ENCODE data around the gene MCL1.
"Not testable (repeated sequence)": the region's sequence is repeated elsewhere in the genome, so short reads cannot be mapped to it uniquely, and the experiment has no call there.

Gene MCL1

DNA sequence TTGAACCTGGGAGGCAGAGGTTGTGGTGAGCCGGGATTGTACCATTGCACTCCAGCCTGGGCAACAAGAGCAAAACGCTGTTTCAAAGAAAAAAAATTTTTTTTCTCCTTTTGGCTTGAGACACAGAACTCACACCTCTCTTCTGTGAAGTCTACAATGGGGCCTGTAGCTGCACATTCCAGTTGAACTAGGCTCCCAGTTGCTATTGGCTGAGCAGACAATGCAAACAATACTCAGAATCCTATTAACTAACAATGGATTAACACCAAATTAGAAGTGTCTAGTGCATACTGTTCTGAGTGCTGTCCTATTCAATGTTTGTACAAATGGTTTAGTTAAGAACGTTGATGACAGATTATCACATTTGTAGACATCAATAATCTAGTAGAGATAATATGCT is 17.6 kb upstream of the MCL1 start:
- no peak overlapping the region for H3K27ac ChIP-seq
- TF ChIP-seq ZFX (IDR thresholded peaks at IDR 0.05), result no peak

DNA sequence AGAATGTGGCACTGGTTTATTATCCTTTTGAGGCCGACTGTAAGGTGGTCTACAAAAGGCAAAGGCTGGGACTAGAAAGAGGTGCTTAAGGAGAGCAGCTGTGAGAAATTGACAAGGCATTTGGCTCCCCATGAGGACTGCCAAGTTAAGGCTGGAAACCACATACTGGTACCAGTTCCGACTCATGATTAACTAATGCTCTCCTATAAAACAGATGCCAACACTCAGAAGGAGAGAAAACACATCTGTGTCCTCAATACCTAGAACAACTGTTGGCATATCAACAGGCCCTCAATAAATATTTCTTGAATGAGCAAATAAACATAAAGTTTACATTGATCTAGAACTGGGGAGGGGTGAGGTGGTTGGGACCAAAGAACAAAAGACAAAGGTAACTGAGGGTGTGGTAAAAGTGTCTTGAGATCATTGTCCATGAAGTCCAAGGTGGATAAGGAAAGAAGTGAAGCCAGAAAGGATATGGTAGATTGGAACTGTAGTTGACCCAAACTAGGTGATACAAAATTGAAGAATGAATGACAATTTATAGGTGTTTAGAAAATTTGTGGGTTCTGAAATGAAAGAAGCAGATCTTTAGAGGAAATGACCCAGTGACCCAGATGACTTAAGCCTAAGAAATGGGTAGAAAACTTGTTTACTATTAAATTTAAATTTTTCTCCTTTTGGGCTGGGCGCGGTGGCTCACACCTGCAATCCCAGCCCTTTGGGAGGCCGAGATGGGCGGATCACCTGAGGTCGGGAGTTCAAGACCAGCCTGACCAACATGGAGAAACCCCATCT is 16.9 kb upstream of the MCL1 start:
- TF ChIP-seq ZFX (IDR thresholded peaks at IDR 0.05), result no peak
- H3K27ac ChIP-seq, result no peak overlapping the region

DNA sequence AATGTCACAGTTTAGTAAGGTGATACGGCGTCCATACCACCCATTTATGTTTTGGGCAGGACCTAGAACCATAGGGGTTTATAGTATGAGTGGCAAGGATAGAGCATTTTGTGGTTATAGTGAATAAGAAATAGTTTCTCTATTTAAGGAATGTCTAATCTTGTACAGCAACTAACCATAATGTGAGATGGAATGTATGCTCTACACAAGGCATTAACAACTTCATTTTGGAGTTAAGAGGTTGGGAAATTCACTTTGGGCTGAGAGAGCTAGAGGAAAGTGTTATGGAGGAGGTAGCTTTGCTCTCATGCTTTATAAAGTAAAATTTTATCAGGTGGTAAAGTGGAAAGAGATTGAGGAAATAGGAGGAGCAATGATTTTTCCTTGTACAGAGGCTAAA is 3.0 kb upstream of the MCL1 start:
- no peak for TF ChIP-seq ZFX (IDR thresholded peaks at IDR 0.05)
- TF ChIP-seq, protein P1, sequence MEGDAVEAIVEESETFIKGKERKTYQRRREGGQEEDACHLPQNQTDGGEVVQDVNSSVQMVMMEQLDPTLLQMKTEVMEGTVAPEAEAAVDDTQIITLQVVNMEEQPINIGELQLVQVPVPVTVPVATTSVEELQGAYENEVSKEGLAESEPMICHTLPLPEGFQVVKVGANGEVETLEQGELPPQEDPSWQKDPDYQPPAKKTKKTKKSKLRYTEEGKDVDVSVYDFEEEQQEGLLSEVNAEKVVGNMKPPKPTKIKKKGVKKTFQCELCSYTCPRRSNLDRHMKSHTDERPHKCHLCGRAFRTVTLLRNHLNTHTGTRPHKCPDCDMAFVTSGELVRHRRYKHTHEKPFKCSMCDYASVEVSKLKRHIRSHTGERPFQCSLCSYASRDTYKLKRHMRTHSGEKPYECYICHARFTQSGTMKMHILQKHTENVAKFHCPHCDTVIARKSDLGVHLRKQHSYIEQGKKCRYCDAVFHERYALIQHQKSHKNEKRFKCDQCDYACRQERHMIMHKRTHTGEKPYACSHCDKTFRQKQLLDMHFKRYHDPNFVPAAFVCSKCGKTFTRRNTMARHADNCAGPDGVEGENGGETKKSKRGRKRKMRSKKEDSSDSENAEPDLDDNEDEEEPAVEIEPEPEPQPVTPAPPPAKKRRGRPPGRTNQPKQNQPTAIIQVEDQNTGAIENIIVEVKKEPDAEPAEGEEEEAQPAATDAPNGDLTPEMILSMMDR (conservative IDR thresholded peaks at IDR 0.05), result no peak
- no peak overlapping the region for H3K27ac ChIP-seq

DNA sequence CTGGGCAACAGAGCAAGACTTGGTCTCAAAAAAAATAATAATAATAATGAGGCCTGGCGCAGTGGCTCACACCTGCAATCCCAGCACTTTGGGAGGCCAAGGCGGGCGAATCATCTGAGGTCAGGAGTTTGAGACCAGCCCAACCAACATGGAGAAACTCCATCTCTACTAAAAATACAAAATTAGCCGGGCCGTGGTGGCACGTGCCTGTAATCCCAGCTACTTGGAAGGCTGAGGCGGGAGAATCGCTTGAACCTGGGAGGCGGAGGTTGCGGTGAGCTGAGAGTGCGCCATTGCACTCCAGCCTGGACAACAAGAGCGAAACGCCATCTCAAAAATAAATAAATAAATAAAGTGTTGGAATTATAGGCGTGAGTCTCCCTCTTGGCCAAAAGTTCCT is 2.6 kb upstream of the MCL1 start:
- not testable (repeated sequence) for H3K27ac ChIP-seq

DNA sequence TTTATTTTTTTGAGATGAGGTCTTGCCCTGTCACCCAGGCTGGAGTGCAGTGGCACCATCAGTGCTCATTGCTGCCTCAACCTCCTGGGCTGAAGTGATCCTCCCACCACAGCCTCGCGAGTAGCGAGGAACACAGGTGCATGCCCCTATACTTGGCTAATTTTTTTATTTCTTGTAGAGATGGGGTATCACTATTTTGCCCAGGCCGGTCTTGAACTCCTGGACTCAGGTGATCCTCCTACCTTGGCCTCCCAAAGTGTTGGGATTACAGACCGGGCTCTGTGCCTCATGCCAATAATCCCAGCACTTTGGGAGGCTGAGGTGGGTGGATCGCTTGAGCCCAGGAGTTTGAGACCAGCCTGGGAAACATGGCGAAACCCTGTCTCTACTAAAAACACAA is 2.0 kb upstream of the MCL1 start:
- H3K27ac ChIP-seq, result not testable (repeated sequence)

DNA sequence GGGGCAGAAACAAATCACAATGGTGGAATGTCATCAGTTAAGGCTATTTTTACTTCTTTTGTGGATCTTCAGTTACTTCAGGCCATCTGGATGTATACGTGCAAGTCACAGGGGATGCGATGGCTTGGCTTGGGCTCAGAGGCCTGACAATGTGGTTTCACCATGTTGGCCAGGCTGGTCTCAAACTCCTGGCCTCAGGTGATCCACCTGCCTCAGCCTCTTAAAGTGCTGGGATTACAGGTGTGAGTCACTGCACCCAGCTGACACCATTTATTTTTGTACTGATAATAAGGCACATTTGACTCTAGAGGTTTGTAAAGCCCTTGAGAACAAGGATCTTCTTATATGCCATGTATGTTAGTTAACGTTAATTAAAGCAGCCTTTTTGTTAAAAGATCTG is 1.6 kb upstream of the MCL1 start:
- not testable (repeated sequence) for H3K27ac ChIP-seq

DNA sequence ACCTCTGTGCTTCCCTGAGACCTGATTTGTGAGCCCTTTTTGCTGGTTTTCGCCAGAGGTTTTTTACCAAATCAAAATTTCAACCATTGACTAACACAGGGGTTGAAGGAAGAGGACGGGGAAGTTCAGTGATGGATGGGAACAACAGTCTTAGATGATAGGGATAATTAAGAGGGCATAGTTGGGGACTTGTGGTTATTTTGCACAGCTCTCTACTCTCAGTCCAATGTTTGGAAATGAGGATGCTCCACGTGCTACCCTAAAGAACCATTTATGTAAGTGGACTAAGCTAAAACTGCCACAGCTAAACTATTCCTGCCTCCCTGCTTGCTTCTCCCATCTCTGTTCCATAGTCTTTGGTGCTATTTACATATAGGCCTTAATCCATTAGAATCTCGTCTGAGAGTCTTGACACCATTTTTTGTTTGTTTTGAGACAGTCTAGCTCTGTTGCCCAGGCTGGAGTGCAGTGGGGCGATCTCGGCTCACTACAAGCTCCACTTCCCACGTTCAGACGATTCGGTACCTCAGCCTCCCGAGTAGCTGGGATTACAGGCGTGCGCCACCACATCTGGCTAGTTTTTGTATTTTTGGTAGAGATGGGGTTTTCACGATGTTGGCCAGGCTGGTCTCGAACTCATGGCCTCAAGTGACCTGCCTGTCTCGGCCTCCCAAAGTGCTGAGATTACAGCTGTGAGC is 684 bp upstream of the MCL1 start:
- H3K27ac ChIP-seq, result peak overlapping the region; percentile 98
- TF ChIP-seq, protein P1 (conservative IDR thresholded peaks at IDR 0.05), result no peak
- no peak for TF ChIP-seq ZFX (IDR thresholded peaks at IDR 0.05)

DNA sequence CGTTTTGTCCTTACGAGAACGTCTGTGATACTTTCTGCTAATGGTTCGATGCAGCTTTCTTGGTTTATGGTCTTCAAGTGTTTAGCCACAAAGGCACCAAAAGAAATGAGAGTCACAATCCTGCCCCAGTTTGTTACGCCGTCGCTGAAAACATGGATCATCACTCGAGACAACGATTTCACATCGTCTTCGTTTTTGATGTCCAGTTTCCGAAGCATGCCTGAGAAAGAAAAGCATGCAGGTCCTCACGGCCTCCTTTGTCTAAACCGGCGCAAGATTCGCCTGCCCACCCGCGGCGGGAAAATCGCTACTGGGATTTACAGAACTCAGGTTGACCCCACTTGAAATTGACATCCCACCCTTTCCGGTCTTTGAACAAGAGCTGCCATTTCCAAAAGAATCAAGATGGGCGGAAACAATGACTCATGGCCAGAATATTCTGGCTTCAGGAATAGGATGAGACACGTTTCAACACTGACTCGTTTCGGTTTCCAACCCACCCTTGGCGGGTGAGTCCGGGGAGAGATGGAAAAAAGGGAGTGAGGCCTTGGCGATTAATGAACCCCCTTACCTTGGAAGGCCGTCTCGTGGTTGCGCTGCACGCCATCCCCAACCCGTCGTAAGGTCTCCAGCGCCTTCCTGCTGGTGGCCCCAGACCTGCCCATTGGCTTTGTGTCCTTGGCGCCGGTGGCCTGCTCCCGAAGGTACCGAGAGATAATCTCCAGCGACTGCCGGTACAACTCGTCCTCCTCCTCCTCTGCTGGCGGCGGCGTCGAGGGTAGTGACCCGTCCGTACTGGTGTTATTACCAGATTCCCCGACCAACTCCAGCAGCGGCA is 919 bp downstream of the MCL1 start:
- H3K27ac ChIP-seq, result peak overlapping the region; percentile 98
- no peak for TF ChIP-seq ZFX (IDR thresholded peaks at IDR 0.05)
- TF ChIP-seq, protein P1 (conservative IDR thresholded peaks at IDR 0.05), result no peak

DNA sequence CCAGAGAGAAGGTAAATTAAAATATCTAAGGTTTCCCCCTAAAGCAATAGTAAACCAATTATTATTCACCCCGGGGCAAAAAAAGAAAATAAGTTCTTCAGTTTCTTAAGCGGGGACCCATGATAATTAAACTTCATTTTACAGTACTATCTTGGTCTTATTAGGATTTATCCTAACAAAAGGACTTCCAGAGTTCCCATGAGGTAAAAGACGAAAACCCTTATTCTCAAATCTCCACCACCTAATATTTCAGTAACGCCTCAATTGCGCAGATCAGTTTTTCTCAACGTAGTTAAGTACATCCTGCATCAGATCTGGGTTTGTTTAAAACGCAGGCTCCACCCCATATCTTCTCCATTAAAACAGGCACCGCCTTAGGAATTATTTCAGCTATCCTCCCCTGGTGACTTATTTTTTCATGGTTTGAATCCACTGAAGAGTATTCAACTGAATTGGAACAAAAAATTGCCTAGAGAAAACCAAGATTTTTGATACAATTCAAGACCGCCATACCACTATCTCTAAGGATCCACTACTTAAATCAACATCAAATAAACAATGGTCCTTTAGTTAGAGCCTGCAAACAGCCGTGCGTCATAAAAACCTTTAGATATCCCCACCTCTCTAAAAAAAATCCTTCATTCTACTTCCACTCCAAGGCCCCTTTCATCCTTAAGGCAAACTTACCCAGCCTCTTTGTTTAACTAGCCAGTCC is 1.7 kb downstream of the MCL1 start:
- peak overlapping the region; percentile 98 for H3K27ac ChIP-seq
- TF ChIP-seq, protein P1 (conservative IDR thresholded peaks at IDR 0.05), result no peak
- no peak for TF ChIP-seq ZFX (IDR thresholded peaks at IDR 0.05)

Data from C4-2B (cell line).